HG03520 (cell line): ENCODE data around the gene EDEM1.
"Not testable (repeated sequence)": the region's sequence is repeated elsewhere in the genome, so short reads cannot be mapped to it uniquely, and the experiment has no call there.

Experiments used
- ATAC-seq: cut with Tn5 transposase; IDR thresholded peaks from one replicate; pipeline ENCODE4 v1.9.1; 2021; ENCODE audit warnings: mild to moderate bottlenecking, moderate library complexity; ENCODE audit not compliant: unreplicated experiment

The EDEM1 gene

DNA sequence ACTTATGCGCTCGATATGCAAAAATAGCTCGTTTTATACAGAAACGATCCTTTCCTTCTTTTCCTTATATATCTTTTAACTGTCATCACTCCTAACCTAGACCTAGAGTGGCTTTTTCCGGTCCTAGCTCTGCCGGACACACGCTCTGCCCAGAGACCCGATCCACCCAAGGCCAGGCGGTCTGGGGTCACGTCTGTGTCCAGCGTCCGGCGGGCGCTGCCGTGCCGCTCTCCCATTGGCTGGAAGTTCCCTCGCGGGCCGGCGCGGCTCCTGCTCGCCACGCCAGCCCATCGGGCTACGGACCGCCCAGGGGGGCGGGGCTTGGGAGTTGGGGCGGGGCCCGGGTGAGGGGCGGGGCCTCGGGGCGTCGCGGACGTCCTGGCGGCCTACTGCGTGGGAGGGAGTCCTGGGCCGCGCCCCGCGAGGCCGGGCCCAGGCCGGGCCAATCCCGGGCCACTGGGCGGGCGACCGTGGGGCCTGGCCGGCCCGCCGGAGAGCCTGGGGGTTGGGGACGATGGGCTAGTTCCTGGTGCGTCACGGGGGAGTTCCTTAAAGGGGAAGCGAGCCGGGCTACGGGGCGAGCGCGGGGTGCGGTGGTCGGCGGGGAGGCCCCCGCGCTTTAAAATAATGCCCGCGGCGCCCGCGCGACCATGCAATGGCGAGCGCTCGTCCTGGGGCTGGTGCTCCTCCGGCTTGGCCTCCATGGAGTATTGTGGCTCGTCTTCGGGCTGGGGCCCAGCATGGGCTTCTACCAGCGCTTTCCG, at the start of gene EDEM1:
Gene EDEM1, plus strand, starts transcription at position 552 of the 764 bp plus-strand sequence. Its CDS starts 99 bp downstream, at position 651.
- peak; percentile 78 for ATAC-seq

DNA sequence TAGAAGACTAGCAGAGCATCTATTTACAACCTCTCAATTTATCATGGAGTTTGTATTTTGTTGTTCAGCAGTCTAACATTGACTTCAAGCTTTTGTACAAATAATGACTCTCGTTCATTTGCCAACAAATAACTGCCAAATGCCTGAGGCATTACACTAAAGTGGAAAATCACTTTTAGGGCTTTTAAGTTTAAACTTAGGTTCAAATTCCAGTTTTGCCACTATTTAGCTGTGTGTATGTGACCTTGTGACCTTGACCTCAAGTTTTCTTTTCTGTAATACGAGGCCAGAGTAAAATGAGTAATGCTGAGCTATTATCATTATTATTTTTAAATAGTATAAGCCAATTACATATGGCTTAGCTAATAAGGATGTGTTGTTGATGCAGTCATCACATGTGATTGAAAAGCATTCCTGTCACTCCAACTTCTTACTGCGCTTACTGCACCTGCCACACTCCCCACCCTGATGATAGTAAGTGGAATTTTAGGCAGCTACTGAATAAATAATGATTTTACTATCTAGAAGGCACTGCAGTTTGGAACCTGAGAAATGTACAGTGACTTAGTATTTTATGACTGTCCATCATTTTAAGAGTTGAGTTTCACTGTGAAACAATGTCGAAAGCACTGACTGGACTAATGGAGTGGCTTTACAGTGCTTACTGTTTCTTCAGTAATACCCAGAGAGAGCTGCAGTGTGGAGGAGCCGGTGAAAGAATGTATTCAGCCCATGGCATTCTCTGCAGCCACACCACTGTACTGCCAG, 49.1 kb upstream of the EDEM1 start:
- ATAC-seq = no peak

DNA sequence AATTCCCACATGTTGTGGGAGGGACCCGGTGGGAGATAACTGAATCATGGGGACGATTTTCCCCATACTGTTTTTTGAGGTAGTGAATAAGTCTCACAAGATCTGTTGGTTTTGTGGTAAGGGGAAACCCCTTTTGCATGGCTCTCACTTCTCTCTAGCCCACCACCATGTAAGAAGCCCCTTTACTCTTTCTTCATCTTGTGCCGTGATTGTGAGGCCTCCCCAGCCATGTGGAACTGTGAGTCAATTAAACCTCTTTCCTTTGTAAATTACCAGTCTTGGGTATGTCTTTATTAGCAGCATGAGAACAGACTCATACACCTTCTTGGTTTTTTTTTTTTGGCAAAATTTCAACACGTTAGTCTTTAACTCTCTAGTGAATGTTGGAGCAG, 47.3 kb upstream of the EDEM1 start:
- ATAC-seq = peak; percentile 32

DNA sequence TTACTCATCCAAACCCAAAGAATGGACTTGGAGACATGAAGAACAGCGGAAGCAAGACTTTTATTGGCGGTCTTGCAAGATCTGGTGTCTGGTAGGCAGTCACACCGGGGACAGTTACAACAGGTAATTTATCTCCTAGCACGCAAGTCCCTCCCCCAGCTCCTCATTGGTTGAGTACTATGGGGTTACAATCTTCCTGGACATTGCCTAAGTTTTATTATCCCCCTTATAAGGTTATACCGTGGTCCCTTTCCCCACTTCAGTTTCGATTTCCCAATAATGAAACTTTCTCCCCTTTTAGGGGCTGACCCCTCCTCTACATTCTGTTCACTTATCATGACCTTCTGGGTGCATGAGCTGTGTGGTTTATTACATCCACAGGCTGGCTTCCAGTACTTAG, 46.7 kb upstream of the EDEM1 start:
- no peak for ATAC-seq

DNA sequence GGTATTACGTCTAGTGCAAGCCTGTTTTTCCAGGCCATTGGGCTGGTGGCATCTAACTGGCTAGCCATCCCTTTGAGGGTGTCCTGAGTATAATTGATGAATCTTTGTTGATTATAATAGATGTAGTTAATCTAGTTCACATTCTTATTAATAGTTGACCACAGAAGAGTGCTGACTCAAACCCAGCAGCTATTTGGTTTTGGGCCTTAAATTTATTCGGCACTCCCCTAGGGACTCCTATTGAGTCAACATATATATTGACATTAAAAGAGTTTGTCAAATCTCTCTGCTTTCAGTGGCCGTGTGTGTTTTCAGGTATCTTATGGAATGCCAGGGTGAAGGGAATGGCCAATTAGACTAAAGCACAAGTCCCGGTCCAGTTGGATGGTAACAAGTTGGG, 45.7 kb upstream of the EDEM1 start:
- ATAC-seq = no peak

DNA sequence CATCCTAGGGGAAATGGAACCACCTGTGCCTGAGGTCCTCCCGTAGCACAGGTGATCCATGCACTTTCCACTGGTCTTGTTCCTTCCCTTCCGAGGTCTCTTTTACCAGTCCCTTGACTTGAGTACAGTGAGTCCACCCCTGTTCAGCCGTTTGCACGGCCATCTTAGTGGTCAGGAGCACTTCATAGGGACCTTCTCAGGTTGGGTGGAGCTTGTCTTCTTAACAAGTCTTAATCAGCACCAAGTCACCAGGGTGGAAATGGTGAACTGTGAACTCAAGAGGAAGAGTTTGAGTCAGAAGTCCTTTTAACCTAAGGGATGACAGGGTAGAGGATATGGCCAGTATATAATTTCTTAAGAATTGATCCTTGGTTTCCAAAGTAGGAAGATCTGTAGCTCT, 44.0 kb upstream of the EDEM1 start:
- no peak for ATAC-seq

DNA sequence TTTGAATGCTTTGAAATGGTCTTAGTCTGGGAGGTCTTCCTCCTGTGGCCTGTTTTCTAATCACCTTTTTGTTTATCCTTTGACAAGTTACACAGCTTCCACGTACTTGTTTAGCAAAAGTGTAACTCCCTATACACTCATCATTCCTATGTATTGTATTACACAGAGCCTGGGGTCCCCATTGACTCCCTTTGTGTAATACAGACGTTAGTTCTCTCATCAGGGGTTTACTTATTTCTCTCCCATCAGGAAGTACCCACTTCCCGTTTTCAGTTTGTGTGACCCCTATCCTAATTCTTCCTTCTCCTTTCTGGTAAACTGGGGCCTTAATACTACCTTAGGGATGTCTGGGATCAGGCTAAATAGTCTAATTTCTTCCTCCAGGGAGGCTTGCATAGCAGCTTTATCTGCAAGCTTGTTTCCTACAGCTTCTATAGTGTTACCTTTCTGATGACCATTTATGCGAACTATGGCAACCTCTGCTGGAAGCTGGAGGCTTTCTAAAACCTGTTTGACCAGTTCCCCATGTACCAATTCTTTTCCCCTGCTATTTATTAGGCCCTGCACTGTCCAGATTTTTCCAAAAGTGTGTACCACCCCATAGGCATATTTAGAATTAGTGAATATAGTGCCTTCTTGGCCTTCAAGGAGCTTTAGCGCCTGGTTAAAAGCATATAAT, 43.1 kb upstream of the EDEM1 start:
- no peak for ATAC-seq

DNA sequence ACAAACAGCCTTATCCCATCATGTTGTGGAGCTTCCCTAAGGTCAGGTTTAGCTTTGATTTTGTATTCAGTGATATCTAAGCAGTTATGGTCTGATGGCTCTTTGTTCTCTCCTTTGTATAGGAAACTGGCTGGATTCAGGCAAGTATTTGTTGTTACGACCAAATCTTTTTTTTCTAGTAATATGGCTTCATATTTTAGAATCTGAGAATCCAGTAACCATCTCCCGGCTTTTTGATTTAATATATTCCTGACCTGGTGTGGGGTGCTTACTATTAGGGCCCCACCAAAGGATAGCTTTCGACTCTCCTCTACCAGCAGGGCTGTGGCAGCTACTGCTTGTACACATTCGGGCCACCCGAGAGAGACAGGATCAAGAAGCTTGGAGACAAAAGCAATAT, 42.4 kb upstream of the EDEM1 start:
- no peak for ATAC-seq

DNA sequence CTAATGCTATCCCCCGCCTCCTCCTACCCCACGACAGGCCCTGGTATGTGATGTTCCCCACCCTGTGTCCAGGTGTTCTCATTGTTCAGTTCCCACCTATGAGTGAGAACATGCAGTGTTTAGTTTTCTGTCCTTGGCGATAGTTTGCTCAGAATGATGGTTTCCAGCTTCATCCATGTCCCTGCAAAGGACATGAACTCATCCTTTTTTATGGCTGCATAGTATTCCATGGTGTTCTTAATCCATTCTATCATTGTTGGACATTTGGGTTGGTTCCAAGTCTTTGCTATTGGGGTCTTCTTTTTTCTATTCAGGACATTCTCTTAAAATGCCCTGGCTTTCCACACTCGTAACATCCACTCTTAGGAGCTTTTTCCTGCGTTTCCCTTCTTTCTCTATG, 40.4 kb upstream of the EDEM1 start:
- not testable (repeated sequence) for ATAC-seq

DNA sequence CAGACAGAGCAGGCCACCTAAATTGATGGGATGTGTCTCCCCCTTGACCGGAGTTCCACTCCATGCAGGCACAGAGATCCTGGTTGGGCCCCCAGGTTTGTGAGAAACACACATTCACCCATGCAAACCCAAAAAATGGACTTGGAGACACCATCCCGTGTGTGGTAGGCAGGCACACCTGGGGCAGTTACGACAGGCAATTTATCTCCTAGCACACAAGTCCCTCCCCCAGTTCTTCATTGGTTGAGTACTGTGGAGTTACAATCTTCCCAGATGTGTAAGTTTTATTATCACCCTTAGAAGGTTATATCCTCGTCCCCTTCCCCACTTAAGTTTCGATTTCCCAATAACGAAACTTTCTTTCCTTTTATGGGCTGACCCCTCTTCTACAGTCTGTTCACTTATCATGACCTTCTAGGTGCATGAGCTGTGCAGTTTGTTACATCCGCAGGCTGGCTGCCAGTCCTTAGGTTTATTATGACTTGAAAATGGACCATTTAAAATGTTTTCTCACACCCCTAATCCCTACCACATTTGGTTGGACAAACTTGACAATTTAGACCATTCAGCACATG, 38.1 kb upstream of the EDEM1 start:
- ATAC-seq = no peak

DNA sequence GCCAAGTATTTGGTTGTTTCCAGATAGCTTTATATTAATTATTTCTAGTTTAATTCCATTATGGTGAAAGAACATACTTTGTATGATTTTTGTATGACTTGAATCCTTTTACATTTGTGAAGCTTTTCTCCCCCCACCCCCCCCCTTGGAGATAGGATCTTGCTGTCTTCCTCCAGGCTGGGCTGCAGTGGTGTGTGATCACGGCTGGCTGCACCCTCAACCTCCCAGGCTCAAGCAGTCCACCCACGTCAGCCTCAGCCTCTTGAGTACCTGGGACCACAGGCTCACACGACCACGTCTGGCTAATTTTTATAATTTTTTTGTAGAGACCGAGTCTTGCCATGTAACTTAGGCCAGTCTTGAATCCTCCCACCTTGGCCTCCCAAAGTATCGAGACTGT, 35.9 kb upstream of the EDEM1 start:
- peak; percentile 57 for ATAC-seq

DNA sequence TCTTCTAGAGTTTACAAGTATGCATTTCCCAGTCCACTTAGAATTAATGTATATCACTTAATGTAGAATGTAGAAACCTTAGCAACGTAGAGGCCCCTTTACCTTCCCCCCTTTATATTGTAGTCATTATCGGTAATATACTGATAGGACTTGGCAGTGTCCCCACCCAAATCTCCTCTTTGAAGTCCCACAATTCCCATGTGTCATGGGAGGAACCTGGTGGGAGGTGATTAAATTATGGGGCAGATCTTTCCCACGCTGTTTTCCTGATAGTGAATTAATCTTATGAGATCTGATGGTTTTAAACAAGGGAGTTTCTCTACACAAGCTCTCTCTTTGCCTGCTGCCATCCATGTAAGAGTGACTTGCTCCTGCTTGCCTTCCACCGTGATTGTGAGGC, 34.4 kb upstream of the EDEM1 start:
- ATAC-seq = no peak

DNA sequence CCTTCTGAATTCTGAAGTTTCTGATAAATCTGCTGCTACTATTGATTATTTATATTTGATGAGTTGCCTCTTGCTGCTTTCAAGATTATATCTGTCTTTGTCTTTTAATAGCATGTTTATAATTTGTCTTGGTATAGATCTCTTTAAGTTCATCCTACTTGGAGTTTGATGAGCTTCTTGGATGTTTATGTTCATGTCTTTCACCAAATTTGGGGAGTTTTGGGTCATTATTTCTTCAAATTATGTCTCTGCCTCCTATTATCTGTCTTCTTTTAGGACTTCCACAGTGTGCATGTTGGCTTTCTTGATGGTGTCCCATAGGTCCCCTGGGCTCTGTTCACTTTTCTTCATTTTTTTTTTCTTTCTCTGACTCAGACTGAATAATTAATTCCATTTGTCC, 32.3 kb upstream of the EDEM1 start:
- ATAC-seq = no peak

DNA sequence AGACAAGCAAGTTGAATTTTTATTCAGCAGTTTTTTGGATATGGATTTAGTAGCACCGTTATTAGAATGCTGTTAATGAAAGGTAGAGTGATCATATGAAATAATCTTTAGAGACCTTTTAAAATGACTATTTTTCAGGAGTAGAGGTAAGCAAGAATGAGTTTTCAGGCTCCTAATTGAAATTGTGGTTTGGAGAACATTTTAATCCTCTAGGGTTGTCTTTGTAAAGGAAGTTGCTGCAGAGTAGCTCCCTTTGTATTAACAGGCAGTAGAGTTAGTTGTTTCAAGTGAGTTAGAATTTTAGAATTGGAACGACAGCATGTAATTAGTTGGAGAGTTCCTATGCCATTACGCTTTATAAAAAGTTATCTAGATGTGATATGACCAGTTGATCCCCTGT, 27.2 kb upstream of the EDEM1 start:
- ATAC-seq = no peak

DNA sequence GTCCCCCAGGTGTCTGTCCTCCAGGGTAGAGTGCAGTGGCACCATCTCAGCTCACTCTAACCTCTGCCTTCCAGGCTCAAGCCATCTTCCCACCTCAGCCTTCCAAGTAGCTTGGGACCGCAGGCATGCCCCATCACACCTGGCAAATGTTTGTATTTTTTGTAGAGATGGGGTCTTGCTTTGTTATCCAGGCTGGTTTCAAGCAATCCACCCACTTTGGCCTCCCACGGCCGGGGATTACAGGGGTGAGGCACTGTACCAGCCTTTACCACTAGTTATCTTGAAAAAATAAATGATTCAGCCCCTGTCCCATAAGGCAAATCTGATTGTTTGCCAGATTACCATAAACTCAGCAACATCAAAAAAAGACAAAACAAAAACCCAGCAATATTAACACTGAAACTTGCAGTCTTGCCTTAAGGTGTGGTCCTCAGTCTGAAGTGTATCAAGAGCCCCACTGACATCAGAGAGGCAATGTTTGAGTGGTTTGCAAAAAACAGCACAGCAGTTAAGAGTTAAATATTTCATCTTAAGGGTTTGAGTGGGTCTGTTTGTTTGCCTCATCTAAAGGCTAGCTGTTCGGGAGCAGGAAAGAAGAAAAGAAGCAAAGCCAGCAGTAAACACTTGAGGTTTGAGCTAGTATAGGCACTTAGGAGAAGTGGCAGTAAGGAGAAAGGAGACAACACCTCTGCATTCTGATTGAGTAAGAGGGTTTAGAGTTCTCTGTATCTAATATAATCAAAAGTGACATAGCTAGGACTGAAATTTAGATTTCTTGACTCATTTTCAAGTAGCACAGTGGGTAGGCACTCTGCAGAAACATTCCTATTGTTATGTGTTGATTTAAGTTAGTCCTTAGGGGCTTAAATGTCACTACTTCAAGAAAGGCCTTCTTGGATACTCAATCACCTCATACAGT, 26.3 kb upstream of the EDEM1 start:
- ATAC-seq = no peak

DNA sequence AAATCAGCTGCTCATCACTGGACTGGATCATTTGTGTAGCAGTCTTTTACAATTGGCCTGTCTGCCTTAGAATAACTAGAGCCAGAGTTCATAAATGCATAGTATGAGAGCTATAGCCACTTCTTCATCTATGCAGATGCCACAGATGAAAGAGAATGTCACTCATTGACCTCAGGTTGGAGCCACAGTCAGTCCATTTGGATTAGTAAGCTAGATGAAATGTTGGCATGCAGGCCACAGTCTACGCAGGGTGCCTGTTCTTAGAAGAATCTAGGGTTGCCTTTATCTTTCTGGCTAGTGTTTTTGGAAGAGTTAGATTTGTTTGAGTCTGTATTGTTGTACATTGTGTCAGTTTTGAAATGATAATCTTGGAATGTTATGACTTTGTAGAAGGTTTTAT, 25.4 kb upstream of the EDEM1 start:
- no peak for ATAC-seq

DNA sequence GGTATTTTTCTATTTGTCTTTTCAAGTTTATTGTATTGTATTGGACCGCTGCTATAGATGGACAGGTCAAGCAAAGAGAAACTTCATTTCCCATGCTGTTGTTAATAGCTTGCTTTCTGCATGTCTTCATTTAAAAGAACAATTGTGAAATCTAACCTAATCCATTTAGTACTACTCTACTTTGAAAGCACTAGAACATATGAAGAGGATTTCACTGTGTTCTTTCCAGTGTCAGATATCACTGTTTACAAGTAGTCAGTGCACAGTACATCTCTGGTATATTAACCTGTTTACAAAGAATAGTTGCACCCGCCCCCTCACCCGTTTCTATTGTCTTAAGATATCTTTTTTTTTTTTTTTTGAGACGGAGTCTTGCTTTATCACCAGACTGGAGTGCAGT, 21.8 kb upstream of the EDEM1 start:
- no peak for ATAC-seq

DNA sequence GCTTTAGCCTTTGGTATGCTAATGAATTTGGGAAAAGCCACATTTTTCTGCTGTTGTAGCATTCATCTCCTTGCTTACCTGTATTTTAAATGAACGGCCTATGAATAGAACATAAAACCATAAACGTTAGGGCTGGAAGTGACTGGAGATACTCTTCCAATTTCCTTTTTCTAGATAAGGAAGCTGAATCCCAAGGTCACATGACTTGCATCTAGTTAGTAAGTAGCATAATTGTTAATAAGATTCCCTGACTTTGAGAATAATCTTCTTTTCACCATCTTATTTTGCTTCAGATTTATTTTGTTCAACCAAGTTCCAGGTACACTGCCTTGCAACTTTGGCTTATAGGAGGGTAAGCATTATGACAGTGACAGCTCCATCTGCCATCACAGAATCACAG, 20.7 kb upstream of the EDEM1 start:
- ATAC-seq = no peak

DNA sequence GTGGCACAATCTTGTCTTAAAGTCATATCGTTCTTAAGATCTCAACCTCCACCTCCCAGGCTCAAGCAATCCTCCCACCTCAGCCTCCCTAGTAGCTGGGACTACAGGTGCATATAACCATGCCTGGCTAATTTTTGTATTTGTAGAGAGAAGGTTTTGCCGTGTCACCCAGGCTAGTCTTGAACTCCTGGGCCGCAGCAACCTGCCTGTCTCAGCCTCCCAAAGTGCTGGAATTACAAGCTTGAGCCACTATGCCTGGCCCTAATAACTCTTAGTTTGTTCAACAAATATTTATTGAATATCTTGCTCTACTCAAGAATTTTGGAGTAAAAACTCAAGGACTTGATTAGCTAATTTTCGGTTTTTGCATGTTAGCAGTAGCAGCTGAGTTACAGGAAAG, 19.4 kb upstream of the EDEM1 start:
- no peak for ATAC-seq

DNA sequence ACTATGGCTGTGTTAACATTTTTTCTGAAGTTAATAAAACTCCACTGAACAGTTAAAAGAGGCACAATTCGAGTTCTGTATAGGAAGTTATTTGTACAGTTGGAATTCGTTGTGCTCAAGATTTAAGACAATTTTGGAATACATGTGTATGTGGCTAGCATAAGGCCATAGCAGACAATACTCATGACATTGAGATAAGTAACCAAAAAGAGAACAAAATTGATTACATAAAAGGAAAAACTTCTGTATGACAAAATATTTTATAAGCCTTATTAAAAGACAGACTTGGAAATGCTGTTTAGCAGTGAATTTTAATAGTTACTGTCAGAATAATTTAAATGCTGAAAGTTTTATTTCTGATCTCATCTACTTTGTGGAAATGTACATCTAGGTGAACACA, 17.7 kb upstream of the EDEM1 start:
- no peak for ATAC-seq

DNA sequence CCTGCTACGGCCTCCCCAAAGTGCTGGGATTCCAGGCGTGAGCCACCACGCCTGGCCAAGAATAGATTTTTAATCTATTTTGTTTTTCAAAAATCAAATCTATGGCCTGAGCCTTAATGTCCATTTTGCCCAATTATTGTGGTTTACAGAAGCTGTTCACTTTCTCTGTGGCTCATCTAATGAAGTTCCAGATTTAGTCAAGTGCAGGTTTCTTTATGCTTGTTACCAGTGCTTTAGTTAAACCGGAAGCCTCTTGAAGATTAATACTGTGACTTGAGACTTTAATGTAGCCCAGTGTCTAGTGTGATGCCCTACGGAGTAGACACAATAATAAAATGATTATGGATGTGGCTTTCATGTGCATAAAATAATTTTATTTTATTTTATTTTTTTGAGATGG, 16.5 kb upstream of the EDEM1 start:
- no peak for ATAC-seq
